GM21529 (cell line): Measurements from ENCODE around the gene MYL6B.
"Not testable (repeated sequence)": the region's sequence is repeated elsewhere in the genome, so short reads cannot be mapped to it uniquely, and the experiment has no call there.

Experiments used
- ATAC-seq: cut with Tn5 transposase; IDR thresholded peaks from one replicate; pipeline ENCODE4 v1.9.1; 2021; ENCODE audit not compliant: unreplicated experiment

Gene MYL6B

GRCh38 chr12:56152132-56152755 lies at the start of gene MYL6B:
Gene MYL6B, plus strand, starts transcription at chr12:56152587. Its CDS starts 1,332 bp downstream, at chr12:56153919.
- peak; percentile 85 for ATAC-seq

- ATAC-seq = no peak
Observed at GRCh38 chr12:56102683-56103065, 49.7 kb upstream of the MYL6B start.

GRCh38 chr12:56103066-56103711 lies 49.2 kb upstream of the MYL6B start:
- no peak for ATAC-seq

GRCh38 chr12:56103823-56104108 lies 48.6 kb upstream of the MYL6B start:
- no peak for ATAC-seq

GRCh38 chr12:56104109-56104814 lies 48.1 kb upstream of the MYL6B start, which contains the start of gene PA2G4:
Gene PA2G4, plus strand, starts transcription at chr12:56104559. Its CDS starts 179 bp downstream, at chr12:56104738.
- peak; percentile 95 for ATAC-seq

- peak; percentile 8 for ATAC-seq
Observed at GRCh38 chr12:56104815-56105608, 47.4 kb upstream of the MYL6B start.

GRCh38 chr12:56105609-56105902 lies 46.8 kb upstream of the MYL6B start:
- no peak for ATAC-seq

- ATAC-seq = no peak
Observed at GRCh38 chr12:56107242-56107641, 45.1 kb upstream of the MYL6B start.

- no peak for ATAC-seq
Observed at GRCh38 chr12:56110571-56110970, 41.8 kb upstream of the MYL6B start.

GRCh38 chr12:56114084-56114483 lies 38.3 kb upstream of the MYL6B start:
- no peak for ATAC-seq

- ATAC-seq = no peak
Observed at GRCh38 chr12:56115329-56115728, 37.1 kb upstream of the MYL6B start.

GRCh38 chr12:56116267-56117081 lies 35.9 kb upstream of the MYL6B start, which contains the start of gene RPL41:
Gene RPL41, plus strand, starts transcription at chr12:56116633.
- peak; percentile 44 for ATAC-seq

- ATAC-seq = not testable (repeated sequence)
Observed at GRCh38 chr12:56117082-56117706, 35.2 kb upstream of the MYL6B start.

GRCh38 chr12:56117778-56118687 lies 34.4 kb upstream of the MYL6B start, which contains the start of gene ZC3H10:
Gene ZC3H10, plus strand, starts transcription at chr12:56118266. Its CDS starts 2,297 bp downstream, at chr12:56120563.
- peak; percentile 80 for ATAC-seq

- peak; percentile 6 for ATAC-seq
Observed at GRCh38 chr12:56118688-56119357, 33.6 kb upstream of the MYL6B start.

- ATAC-seq = no peak
Observed at GRCh38 chr12:56119361-56119796, 33.0 kb upstream of the MYL6B start.

GRCh38 chr12:56120158-56120846 lies 32.1 kb upstream of the MYL6B start:
- ATAC-seq = no peak
